HG02981 (cell line): Measurements from ENCODE around the gene KIF3A.

Source experiments
- ATAC-seq: cut with Tn5 transposase; IDR thresholded peaks from one replicate; pipeline ENCODE4 v1.9.1; 2021; ENCODE audit warnings: mild to moderate bottlenecking, moderate library complexity; ENCODE audit not compliant: unreplicated experiment

Gene KIF3A

DNA sequence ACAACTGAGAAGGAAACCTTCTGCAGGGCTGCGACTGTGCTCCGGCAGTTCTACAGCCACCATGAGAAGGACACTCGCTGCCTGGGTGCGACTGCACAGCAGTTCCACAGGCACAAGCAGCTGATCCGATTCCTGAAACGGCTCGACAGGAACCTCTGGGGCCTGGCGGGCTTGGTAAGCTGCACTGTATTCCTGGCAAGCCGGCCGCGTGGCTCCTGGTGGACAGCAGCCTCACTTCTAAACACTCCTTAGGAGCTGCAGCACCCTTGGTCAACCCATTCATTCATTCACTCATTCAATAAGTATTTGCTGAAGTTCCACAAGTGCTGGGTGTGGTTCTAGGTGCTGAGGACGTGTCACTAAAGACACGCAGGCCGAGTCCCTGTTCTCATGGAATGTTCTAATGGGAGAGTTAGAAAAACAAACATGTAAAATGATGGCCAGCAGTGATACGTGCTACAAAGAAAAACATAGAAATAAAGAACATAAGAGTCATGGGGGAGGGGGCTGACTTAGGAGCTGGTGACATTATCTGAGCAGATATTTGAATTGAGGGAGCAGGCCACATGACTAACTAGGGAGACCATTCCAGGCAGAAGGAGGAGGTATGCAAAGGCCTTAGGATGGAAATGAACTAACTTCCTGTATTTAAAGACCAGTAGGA, 57.5 kb downstream of the KIF3A start:
- no peak for ATAC-seq

DNA sequence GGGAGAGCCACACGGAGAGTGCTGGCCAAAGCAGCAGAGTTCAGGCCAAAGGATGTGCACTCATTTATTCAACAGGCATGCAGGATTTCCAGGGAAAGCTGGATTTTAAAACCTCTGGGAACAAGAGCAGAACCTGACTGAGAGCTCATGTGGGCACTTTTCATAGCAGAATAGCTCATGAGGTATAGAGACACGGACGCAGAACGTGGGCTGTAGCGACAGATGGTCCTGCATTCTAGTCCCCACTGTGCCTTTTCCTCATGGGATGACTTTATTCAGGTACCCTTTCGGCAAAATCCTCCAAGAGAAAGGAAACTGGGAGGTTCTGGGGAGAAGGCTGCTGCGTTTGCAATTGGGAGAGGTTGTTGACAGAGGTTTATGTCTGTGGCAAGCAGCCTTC, 58.2 kb downstream of the KIF3A start:
- no peak for ATAC-seq

- no peak for ATAC-seq
Measured at GRCh38 chr5:132678735-132679134, 58.6 kb downstream of the KIF3A start.

- ATAC-seq = no peak
Measured at GRCh38 chr5:132677682-132678400, 59.5 kb downstream of the KIF3A start.

- no peak for ATAC-seq
Measured at GRCh38 chr5:132677191-132677590, 60.2 kb downstream of the KIF3A start.

- no peak for ATAC-seq
Measured at GRCh38 chr5:132675936-132676689, 61.2 kb downstream of the KIF3A start.

GRCh38 chr5:132674671-132675506, 62.5 kb downstream of the KIF3A start:
- peak; percentile 78 for ATAC-seq

DNA sequence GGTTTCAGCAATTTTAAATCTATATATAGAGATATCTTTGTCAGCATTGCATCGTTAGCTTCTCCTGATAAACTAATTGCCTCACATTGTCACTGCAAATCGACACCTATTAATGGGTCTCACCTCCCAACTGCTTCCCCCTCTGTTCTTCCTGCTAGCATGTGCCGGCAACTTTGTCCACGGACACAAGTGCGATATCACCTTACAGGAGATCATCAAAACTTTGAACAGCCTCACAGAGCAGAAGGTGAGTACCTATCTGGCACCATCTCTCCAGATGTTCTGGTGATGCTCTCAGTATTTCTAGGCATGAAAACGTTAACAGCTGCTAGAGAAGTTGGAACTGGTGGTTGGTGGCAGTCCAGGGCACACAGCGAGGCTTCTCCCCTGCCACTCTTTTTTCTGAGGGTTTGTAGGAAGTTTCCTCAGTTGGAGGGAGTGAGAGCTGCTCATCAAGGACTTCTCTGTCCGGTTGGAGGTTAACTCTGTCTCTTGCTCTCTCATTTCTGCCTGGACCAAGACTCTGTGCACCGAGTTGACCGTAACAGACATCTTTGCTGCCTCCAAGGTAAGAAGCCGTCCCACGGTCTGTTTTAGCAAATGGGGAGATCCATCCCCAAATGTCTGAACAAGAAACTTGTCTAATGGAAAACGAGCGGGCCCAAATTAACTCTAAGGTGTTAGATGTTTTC, 63.3 kb downstream of the KIF3A start, which contains the start of gene IL4:
IL4 (plus strand) TSS at position 51 of the 692 bp plus-strand sequence; CDS start at position 113, 62 bp downstream.
- ATAC-seq = no peak

DNA sequence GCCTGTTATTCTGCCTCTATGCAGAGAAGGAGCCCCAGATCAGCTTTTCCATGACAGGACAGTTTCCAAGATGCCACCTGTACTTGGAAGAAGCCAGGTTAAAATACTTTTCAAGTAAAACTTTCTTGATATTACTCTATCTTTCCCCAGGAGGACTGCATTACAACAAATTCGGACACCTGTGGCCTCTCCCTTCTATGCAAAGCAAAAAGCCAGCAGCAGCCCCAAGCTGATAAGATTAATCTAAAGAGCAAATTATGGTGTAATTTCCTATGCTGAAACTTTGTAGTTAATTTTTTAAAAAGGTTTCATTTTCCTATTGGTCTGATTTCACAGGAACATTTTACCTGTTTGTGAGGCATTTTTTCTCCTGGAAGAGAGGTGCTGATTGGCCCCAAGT, 63.9 kb downstream of the KIF3A start:
- no peak for ATAC-seq

DNA sequence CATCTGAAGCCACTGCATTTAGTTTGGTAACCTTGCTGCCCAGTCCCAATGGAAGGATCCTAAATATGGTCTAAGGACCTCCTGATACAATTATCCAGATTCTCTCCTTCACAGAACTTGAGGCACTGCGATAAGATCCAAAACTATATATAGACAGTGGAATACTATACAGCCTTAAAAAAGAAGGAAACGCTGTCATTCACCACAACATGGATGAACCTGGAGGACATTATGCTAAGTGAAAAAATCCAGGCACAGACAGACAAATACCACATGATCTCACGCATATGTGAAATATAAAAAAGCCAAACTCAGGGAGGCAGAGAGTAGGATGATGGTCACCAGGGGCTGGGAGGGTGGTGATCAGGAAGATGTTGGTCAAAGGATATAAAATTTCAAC, 66.3 kb downstream of the KIF3A start:
- no peak for ATAC-seq

DNA sequence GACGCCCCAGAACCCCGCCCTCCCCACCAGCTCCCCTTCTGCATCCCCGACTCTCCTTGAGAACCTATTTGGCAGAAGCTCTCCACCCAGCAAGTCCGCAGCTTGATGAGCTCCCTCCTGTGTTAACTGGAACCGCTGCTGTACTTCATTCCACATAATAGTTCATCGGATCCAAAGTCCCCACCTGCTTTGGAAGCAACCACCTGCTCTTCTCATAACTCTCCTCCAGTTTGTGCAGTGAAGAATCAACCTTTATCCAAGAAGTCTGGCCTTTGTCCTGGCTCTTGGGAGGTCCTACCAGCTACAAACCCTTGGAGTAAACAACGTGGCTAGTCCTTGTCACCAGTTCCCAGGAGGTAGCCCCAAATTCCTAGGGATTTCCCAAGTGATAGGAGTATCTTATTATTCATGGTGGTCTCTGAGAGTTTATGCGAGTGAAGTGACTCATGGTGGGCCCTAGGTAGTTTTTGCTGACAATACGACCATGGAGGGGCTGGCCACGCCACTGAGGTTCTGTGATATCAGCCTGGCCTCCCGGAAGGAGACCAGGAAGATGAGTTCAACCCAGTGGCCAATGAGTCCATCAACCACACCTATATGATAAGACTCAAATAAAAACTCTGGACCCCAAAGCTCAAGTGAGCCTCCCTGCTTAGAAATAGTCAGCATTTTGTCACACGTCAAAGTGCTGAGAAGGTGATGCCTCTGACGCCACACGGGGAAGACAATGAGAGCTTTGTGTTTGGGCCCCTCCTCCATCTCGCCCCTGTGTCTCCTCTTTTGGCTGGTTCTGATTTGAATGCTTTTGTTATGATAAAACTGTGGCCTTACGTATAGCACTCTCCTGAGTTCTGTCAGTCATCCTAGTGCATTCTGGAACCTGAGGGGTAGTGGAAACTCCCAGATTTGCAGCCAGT, 67.1 kb downstream of the KIF3A start:
- no peak for ATAC-seq

DNA sequence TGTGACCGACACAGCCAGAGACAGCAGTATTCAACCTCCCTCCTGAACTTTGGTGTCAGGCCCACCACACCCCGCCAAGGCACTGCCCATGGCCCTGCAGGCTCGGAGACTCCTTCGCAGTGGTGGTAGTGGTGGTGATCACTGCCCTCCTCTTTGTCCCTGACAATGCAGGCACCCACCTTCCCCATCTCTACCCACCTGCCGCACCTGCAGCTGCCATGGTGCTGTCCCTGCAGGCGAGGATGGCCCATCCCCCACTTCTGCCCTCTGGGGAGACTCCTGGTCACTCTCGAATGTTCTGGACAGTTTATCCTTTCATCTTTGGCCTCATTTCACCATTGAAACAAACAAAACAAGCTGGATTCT, 67.9 kb downstream of the KIF3A start:
- no peak for ATAC-seq

DNA sequence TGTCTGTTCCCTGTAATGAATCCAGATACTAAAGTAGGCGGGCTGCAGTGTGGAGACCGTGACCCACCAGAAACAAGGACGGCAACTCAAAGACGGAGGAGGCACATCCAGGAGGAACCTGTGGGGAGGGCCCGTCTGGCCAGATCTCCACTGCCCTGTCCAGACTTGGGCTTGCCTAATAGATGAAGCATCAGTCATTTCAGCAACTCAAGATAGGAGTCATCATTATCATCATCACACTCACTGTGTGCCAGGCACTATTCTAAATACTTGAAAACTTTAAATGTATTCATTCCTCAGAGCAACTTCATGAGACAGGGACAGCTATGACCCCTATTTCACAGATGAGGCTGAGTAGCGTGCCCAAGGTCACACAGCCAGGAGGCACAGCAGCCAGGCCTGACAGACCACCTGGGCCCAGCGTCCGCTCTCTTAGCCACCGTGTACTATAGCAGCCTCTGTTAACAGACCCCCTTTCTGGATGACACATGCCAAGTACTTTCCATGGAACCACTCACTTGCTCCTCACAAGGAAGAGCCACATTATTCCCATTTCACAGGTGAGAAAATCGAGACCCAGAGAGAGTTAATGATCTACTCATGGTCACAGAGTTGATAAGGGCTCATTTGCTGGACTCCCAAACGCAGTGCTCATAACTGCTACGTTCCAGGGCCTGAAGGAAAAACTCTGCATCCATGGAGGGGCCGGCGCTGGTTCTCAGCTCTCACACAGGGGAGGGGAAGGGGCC, 68.5 kb downstream of the KIF3A start:
- no peak for ATAC-seq

- no peak for ATAC-seq
Measured at GRCh38 chr5:132667761-132668705, 69.3 kb downstream of the KIF3A start.

DNA sequence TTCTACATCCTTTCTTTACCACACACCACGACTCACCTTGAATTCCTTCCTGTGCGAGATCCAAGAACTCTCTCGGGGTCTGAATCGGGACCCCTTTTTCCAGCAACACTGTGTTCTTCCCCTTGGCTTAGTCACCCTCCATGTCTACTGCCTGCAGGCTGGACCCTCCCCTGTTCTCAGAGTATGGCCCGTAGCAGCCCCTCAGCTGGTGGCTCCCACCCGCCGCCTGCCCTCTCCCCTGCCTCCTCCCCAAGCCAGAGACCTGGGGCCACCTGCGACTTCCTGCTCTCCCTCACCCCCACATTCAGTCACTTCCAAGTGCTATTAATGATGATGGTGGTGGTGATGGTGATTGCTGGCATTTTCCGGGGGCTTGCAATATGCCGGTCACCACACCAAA, 70.0 kb downstream of the KIF3A start:
- ATAC-seq = no peak

- ATAC-seq = no peak
Measured at GRCh38 chr5:132666310-132667123, 70.8 kb downstream of the KIF3A start.
